ENCODE measurements around the gene MBD3L5.

MBD3L5 gene

GRCh38 chr19:7000816-7001215 lies 29.6 kb upstream of the MBD3L5 start:
- H4K20me1 ChIP-seq (ENCODE audit: insufficient read depth) = no peaks in the 10 kb centered on the region
- no peaks in the 10 kb centered on the region for H3K4me1 ChIP-seq (ENCODE audit: low read depth, poor library complexity, severe bottlenecking)
- no peak overlapping the region for H3K4me3 ChIP-seq (IDR thresholded peaks at IDR 0.05; ENCODE audit: insufficient read depth, low read depth, low read length)
- H3K79me2 ChIP-seq (ENCODE audit: insufficient read depth, low read depth) = no peaks in the 10 kb centered on the region
- no peak overlapping the region for H2AFZ ChIP-seq (ENCODE audit: low read depth)
- H3K27ac ChIP-seq = no peak overlapping the region
- no peak overlapping the region for H3K4me2 ChIP-seq
- H3K27me3 ChIP-seq (ENCODE audit: insufficient read depth, low read depth) = peaks cover 3% of the 10 kb centered on the region; the same call in 1 of the 2 replicates
- no peaks in the 10 kb centered on the region for H3K36me3 ChIP-seq (ENCODE audit: insufficient read depth)
- no peak overlapping the region for H3K9ac ChIP-seq
- TF ChIP-seq, protein P1, sequence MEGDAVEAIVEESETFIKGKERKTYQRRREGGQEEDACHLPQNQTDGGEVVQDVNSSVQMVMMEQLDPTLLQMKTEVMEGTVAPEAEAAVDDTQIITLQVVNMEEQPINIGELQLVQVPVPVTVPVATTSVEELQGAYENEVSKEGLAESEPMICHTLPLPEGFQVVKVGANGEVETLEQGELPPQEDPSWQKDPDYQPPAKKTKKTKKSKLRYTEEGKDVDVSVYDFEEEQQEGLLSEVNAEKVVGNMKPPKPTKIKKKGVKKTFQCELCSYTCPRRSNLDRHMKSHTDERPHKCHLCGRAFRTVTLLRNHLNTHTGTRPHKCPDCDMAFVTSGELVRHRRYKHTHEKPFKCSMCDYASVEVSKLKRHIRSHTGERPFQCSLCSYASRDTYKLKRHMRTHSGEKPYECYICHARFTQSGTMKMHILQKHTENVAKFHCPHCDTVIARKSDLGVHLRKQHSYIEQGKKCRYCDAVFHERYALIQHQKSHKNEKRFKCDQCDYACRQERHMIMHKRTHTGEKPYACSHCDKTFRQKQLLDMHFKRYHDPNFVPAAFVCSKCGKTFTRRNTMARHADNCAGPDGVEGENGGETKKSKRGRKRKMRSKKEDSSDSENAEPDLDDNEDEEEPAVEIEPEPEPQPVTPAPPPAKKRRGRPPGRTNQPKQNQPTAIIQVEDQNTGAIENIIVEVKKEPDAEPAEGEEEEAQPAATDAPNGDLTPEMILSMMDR (conservative IDR thresholded peaks at IDR 0.05; ENCODE audit: low read depth, low read length) = no peak

DNA sequence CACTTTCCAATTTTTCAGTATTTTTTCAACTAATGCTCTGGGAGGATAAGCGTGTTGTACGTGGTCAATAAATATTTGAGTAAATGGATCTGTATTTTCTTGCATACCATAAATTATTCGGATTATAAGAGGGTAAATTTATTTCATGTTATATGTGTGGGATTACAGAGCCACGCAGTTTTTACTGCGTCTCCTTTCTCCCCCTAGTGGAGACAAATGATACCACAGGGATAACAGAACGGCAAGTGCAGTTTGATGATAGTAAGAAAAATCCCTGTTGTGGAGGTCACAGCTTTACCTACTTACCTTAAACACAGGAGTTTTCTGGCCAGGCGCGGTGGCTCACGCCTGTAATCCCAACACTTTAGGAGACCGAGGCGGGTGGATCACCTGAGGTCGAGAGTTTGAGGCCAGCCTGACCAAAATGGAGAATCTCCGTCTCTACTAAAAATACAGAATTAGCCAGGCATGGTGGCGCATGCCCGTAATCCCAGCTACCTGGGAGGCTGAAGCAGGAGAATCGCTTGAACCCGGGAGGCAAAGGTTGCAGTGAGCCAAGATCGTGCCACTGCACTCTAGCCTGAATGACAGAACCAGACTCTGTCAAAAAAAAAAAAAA lies 26.0 kb upstream of the MBD3L5 start:
- TF ChIP-seq, protein P1 (conservative IDR thresholded peaks at IDR 0.05; ENCODE audit: low read depth, low read length) = no peak
- no peaks in the 10 kb centered on the region for H3K36me3 ChIP-seq (ENCODE audit: insufficient read depth)
- H3K4me2 ChIP-seq = no peak overlapping the region
- no peak overlapping the region for H2AFZ ChIP-seq (ENCODE audit: low read depth)
- no peak overlapping the region for H3K27ac ChIP-seq
- H3K27me3 ChIP-seq (ENCODE audit: insufficient read depth, low read depth) = peaks cover 3% of the 10 kb centered on the region; the same call in 1 of the 2 replicates
- no peaks in the 10 kb centered on the region for H4K20me1 ChIP-seq (ENCODE audit: insufficient read depth)
- no peak overlapping the region for H3K9ac ChIP-seq
- H3K4me1 ChIP-seq (ENCODE audit: low read depth, poor library complexity, severe bottlenecking) = no peaks in the 10 kb centered on the region
- no peak overlapping the region for H3K4me3 ChIP-seq (IDR thresholded peaks at IDR 0.05; ENCODE audit: insufficient read depth, low read depth, low read length)
- no peaks in the 10 kb centered on the region for H3K79me2 ChIP-seq (ENCODE audit: insufficient read depth, low read depth)

DNA sequence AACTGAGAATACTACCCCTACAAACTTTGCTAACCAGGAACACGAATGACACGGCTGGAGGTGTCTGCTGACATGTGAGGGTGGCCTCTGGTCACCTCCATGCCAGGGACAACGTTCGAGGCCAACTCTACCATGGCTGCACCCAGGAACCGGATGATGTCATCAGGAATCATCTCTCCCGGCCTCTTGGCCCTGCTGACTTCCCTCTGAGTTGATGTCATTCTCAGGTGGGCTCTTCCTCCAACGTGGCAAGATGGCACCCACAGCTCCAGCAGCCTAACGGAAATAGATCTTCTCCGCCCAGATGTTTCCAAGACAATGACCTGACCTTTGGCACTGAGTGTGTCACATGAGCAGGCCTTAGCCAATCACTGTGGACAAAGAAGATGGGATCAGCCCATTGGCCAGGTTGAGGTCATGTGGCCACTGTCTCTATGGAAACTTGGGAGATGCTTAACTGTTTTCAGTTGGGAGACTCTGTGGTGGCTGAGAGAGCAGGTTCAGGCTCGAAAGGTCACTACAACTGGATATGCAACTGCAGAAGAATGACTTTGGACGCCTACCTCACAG lies 24.2 kb upstream of the MBD3L5 start:
- Histone ChIP-seq H3K27ac (no peak overlapping the region), H2AFZ (ENCODE audit: low read depth) (no peak overlapping the region)
- TF ChIP-seq, protein P1 (conservative IDR thresholded peaks at IDR 0.05; ENCODE audit: low read depth, low read length) = no peak

DNA sequence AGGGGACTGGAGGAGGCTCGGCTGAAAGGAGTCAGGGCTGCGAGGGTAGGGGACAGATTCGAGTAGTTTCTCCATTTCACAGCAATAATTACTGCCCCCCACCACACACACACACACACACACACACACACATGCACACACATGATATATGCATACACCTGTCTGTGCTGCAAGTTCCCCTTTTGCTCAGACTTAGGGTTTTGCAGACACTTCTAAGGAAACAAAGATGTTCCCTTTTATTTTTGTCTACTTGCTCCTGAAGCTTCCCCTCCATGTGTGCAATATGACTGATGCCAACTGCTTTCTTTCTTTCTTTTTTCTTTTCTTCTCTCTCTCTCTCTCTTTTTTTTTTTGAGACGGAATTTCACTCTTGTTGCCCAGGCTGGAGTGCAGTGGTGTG lies 22.5 kb upstream of the MBD3L5 start:
- Histone ChIP-seq H3K79me2 (ENCODE audit: insufficient read depth, low read depth) (no peaks in the 10 kb centered on the region), H3K27me3 (ENCODE audit: insufficient read depth, low read depth) (no peaks in the 10 kb centered on the region), H3K27ac (no peak overlapping the region), H2AFZ (ENCODE audit: low read depth) (no peak overlapping the region), H3K4me3 (IDR thresholded peaks at IDR 0.05; ENCODE audit: insufficient read depth, low read depth, low read length) (no peak overlapping the region), H4K20me1 (ENCODE audit: insufficient read depth) (no peaks in the 10 kb centered on the region), H3K4me2 (no peak overlapping the region), H3K36me3 (ENCODE audit: insufficient read depth) (no peaks in the 10 kb centered on the region), H3K9ac (no peak overlapping the region), H3K4me1 (ENCODE audit: low read depth, poor library complexity, severe bottlenecking) (no peaks in the 10 kb centered on the region)
- TF ChIP-seq, protein P1 (conservative IDR thresholded peaks at IDR 0.05; ENCODE audit: low read depth, low read length) = no peak

More for the DNA sequence above, 24.2 kb upstream of the MBD3L5 start:
- Histone ChIP-seq H3K4me1 (ENCODE audit: low read depth, poor library complexity, severe bottlenecking) (no peaks in the 10 kb centered on the region), H3K4me3 (IDR thresholded peaks at IDR 0.05; ENCODE audit: insufficient read depth, low read depth, low read length) (no peak overlapping the region), H3K27me3 (ENCODE audit: insufficient read depth, low read depth) (no peaks in the 10 kb centered on the region), H3K79me2 (ENCODE audit: insufficient read depth, low read depth) (no peaks in the 10 kb centered on the region), H4K20me1 (ENCODE audit: insufficient read depth) (no peaks in the 10 kb centered on the region), H3K9ac (no peak overlapping the region), H3K36me3 (ENCODE audit: insufficient read depth) (no peaks in the 10 kb centered on the region), H3K4me2 (no peak overlapping the region)

Measured in KMS-11 (cell line).